Suppressor macrophage treated with lipopolysaccharide for 4 hours (primary cell): ENCODE measurements around the gene HPSE2.
A peak's percentile ranks its signal among the peaks of the same experiment; 100 is the strongest.
"Not testable (repeated sequence)": the region's sequence is repeated elsewhere in the genome, so short reads cannot be mapped to it uniquely, and the experiment has no call there.

Experiments
- DNase-seq: peaks from one replicate; pipeline ENCODE4 v3.0.0-alpha.2; 2020

The HPSE2 gene

DNA sequence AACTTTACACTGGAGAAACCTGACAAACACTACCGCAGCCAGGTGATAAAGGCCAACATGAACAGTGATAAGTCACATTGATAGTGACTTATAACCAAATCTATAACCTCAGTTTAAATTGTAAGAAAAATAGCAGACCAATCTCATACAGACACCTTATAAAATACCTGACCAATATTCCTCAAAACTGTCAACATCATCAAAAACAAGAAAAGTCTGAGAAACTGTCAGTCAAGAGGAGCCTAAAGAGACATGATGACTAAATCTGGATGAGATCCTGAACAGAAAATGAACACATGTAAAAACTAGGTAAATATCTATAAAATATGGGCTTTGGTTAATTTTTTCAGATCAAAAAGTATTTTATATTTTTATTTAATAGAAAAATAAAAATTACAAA, 233.3 kb downstream of the HPSE2 start:
- DNase-seq, result no peak

DNA sequence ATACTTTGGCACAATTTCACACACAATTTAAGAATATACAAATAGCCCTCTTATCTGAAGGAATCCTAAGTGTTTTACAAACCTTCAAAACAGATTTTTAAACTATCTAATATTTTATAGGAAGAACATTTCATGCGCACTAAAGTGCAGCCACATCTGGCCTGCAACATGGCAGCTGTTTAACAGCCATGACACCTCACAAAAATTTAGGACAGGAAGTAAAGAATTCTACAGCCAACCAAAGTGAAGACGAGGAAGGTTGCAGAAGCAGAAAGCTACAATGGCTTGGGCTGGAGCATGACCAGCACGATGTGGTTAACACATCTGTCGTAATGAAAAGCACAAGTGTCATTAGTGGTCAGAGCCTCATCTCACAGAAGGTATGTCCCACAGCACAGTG, 238.1 kb downstream of the HPSE2 start:
- no peak for DNase-seq

GRCh38 chr10:98994030-98994429, 241.6 kb downstream of the HPSE2 start:
- DNase-seq, result no peak

- not testable (repeated sequence) for DNase-seq
Measured at GRCh38 chr10:98983751-98984150, 251.9 kb downstream of the HPSE2 start.

GRCh38 chr10:98980353-98980752, 255.3 kb downstream of the HPSE2 start:
- peak; percentile 15 for DNase-seq

DNA sequence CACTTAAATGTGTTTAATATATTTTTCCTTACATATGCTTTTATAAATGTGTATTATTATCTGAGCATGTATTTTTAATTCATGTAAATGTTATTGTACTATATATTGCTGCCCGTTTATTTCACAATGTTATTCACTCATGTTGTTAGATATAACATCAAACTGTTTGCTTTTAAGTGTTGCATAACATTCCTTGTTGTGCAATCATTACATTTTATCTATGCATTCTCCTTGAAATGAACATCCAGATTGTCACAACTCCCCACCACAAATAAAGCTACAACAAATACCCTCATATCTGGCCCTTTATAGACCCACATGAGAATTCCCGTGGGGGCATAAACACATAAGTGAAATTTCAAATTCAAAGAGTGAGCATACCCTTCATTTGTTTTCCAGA, 264.2 kb downstream of the HPSE2 start:
- DNase-seq, result no peak

DNA sequence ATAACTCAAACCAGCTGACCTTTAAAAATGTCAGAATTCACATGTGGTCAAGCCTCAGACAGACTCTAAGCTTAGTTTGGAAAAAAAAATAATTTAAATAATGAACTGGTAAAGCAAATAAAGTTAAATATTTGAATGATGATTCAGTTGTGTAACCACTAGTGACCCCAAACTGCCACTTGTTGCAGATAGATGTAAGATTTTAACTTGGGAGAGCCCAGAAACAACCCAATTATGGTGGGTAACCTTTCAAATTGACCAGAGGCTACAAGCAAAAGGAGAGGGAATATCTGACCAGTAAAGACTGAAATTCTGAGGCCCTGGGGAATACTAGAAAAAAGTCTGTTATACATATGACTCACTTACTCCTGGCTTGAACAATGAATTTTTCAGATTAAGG, 268.1 kb downstream of the HPSE2 start:
- DNase-seq, result no peak

GRCh38 chr10:98963608-98964007, 272.0 kb downstream of the HPSE2 start:
- DNase-seq, result peak; percentile 3

GRCh38 chr10:98959379-98959778, 276.3 kb downstream of the HPSE2 start:
- no peak for DNase-seq

GRCh38 chr10:98957801-98958200, 277.9 kb downstream of the HPSE2 start:
- no peak for DNase-seq

DNA sequence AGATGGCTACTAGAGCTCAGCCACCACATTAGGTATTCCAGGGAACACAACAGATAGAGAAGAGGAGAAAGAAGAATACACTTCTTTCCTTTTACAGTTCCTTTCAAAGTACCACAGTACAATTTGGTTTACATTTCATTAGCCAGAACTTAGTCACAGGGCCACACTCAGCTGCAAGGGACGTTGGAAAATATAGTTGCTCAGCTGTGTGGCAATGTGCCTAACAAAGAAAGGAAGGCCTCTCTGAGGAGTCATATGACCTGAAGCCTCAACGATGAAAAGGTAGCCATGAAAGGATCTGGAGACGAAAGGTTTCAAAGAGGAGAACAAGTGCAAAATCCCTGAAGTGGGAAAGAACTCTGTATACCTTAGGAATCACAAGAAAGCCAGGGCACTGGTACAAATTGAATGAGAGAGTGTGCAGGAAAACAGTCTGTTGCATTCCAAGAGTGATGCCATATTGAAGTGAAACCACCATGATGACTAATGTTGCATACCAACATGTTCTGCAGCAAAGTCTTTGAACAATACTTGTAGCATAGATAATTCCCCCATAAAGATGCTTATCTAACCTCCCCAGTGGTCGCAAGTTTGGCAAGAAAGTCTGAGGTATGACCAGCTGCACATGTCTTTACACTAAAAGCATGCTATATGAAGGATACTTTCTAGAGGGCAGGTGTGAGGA, 278.9 kb downstream of the HPSE2 start:
- no peak for DNase-seq

- no peak for DNase-seq
Measured at GRCh38 chr10:98953251-98953650, 282.4 kb downstream of the HPSE2 start.

- DNase-seq, result no peak
Measured at GRCh38 chr10:98951269-98952000, 284.2 kb downstream of the HPSE2 start.

GRCh38 chr10:98950106-98950505, 285.5 kb downstream of the HPSE2 start:
- DNase-seq, result no peak

DNA sequence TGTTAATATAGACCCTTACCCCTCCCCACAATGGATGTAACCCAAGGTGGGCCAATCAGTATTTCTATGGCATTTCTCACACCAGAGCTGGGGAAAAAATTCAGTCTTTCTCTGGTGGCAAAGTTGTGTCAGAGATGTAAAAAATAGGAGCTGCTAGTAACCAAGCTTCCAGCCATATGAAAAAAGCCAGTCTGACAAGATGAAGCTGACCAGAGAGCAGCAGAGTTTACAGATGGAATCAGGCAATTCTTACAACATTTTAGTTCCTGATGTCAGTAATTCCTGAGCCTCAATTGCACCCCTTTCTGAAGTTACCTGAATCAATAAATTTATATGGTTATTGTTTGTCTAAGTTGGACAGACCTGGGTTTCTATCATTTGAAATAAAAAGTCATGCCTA, 286.3 kb downstream of the HPSE2 start:
- DNase-seq, result no peak

DNA sequence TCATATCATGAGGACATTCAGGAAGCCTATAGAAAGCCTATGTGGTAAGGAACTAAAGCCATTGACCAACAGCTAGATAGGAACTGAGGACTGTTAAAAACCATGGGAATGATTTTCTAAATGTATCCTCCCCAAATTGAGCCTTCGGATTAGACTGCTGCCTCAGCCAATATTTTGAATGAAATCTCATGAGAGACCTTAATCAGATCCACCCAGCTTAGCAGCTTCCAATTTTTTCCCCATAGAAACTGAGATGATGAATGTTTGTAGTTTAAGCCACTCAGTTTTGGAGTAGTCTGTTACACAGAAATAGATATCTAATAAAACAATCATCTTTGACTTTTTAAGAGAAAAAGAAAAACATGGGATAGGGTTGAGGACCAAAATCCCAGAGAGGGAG, 292.0 kb downstream of the HPSE2 start:
- no peak for DNase-seq

- no peak for DNase-seq
Measured at GRCh38 chr10:98929709-98930108, 305.9 kb downstream of the HPSE2 start.

GRCh38 chr10:98925651-98926050, 310.0 kb downstream of the HPSE2 start:
- no peak for DNase-seq

GRCh38 chr10:98924526-98924925, 311.1 kb downstream of the HPSE2 start:
- DNase-seq, result no peak

- DNase-seq, result no peak
Measured at GRCh38 chr10:98921316-98921715, 314.3 kb downstream of the HPSE2 start.

GRCh38 chr10:98920807-98921206, 314.8 kb downstream of the HPSE2 start:
- DNase-seq, result no peak

DNA sequence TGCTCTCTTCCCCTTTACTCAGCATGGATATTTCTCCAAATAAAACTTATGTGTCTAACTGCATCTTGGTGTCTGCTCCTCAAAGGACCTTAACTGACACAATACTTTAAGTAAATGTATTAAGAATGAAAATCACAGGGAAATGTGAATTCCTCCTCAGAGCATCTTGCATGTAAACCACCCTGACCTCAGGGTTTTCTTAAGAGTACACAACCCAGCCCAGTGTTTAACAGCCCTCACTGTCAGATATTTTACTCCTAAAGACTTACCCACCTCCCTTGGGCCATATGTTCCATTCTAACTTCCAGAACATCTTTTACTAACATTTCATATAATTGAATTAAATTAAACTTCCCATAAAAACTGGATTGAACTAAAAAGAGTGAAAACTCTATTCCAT, 315.3 kb downstream of the HPSE2 start:
- no peak for DNase-seq

- no peak for DNase-seq
Measured at GRCh38 chr10:98919899-98920298, 315.8 kb downstream of the HPSE2 start.

- DNase-seq, result no peak
Measured at GRCh38 chr10:98917828-98918227, 317.8 kb downstream of the HPSE2 start.
